PFSK-1 (cell line): Measurements from ENCODE around the gene CAMK4.

Experiments
- POLR2AphosphoS5 ChIP-seq: IDR thresholded peaks from 2 replicates; pipeline ENCODE4 v1.6.1; 2012; ENCODE audit warnings: low read depth, mild to moderate bottlenecking, control low read depth, low read length, moderate library complexity
- SIN3A ChIP-seq: IDR thresholded peaks from 2 replicates; pipeline ENCODE4 v1.6.1; 2012; ENCODE audit warnings: mild to moderate bottlenecking, low read length, moderate library complexity, borderline replicate concordance; ENCODE audit not compliant: insufficient read depth
- TAF1 ChIP-seq: IDR thresholded peaks from 2 replicates; pipeline ENCODE4 v1.6.1; 2012; ENCODE audit warnings: low read length, control low read depth, borderline replicate concordance; ENCODE audit not compliant: insufficient read depth
- TF ChIP-seq, protein P1 (sequence below), 2 experiments: IDR thresholded peaks; 2 replicates each; pipeline versions ENCODE4 v1.6.1 to v1.8.0; 2011 to 2012; ENCODE audit warnings: low read depth in 2 of 2, low read length in 2 of 2, control low read depth in 1 of 2, inconsistent platforms in 1 of 2, mild to moderate bottlenecking in 1 of 2, moderate library complexity in 1 of 2; ENCODE audit not compliant: insufficient read depth in 1 of 2

DNA sequence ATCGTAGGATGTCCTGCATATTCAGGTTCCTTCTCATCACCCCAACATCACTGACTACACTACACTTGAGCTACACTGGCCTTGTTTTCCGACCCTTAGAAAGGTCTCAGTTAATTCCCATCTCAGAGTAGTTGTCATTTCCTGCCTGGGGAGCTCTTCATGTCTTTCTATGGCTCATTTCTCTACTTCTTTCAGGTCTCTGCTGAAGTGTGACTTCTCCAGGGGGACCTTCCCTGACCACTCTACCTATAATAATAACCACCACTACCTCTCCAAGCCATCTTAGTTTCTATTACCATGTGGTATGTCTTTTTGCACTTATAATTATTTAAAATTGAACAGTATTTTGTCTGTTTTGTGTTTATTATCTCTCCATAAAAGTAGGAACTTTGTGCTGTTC lies 174.9 kb downstream of the CAMK4 start:
- TF ChIP-seq SIN3A = no peak
- no peak for TF ChIP-seq POLR2AphosphoS5
- TF ChIP-seq, protein P1, sequence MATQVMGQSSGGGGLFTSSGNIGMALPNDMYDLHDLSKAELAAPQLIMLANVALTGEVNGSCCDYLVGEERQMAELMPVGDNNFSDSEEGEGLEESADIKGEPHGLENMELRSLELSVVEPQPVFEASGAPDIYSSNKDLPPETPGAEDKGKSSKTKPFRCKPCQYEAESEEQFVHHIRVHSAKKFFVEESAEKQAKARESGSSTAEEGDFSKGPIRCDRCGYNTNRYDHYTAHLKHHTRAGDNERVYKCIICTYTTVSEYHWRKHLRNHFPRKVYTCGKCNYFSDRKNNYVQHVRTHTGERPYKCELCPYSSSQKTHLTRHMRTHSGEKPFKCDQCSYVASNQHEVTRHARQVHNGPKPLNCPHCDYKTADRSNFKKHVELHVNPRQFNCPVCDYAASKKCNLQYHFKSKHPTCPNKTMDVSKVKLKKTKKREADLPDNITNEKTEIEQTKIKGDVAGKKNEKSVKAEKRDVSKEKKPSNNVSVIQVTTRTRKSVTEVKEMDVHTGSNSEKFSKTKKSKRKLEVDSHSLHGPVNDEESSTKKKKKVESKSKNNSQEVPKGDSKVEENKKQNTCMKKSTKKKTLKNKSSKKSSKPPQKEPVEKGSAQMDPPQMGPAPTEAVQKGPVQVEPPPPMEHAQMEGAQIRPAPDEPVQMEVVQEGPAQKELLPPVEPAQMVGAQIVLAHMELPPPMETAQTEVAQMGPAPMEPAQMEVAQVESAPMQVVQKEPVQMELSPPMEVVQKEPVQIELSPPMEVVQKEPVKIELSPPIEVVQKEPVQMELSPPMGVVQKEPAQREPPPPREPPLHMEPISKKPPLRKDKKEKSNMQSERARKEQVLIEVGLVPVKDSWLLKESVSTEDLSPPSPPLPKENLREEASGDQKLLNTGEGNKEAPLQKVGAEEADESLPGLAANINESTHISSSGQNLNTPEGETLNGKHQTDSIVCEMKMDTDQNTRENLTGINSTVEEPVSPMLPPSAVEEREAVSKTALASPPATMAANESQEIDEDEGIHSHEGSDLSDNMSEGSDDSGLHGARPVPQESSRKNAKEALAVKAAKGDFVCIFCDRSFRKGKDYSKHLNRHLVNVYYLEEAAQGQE (IDR thresholded peaks at IDR 0.05; ENCODE audit: insufficient read depth in 1 of 2, low read depth in 2 of 2, low read length in 2 of 2) = no peak
- TF ChIP-seq TAF1 = no peak
